Type B pancreatic cell (in vitro differentiated cells): ENCODE results near the gene CES4A. TPM values are rescaled to one million over a fixed set of nuclear protein-coding genes. Genes with fewer than 3 reads are reported as not detected.

Experiments
- DNase-seq: peaks from one replicate; pipeline ENCODE4 v3.0.0; 2021; ENCODE audit warnings: mixed read lengths; ENCODE audit not compliant: unreplicated experiment; ENCODE audit errors: extremely low spot score
- H3K27ac Mint-ChIP-seq: 2 replicates; pipeline ENCODE4 v1.8.0; 2021; ENCODE audit warnings: mild to moderate bottlenecking, mixed read lengths
- H3K27me3 Mint-ChIP-seq: 2 replicates; pipeline ENCODE4 v1.8.0; 2021; ENCODE audit warnings: mixed read lengths
- H3K36me3 Mint-ChIP-seq: 2 replicates; pipeline ENCODE4 v1.8.0; 2021; ENCODE audit warnings: mixed read lengths
- H3K4me1 Mint-ChIP-seq: one replicate; pipeline ENCODE4 v1.8.0; 2021; ENCODE audit warnings: mixed read lengths; ENCODE audit not compliant: unreplicated experiment
- H3K4me3 Mint-ChIP-seq: 2 replicates; pipeline ENCODE4 v1.8.0; 2021; ENCODE audit warnings: mild to moderate bottlenecking, mixed read lengths
- H3K9me3 Mint-ChIP-seq: 2 replicates; pipeline ENCODE4 v1.8.0; 2021; ENCODE audit warnings: mixed read lengths
- total RNA-seq: library from RNA; stranded (reverse); gene quantifications from 2 replicates; pipeline ENCODE4 v1.2.1, GENCODE V29; 2021; ENCODE audit warnings: low replicate concordance
- TF ChIP-seq, protein P1 (sequence below): fragments of 200-600 bp; sonication (generic); conservative IDR thresholded peaks from 2 replicates; pipeline ENCODE4 v1.5.0; 2021; ENCODE audit warnings: antibody characterized with exemption, mild to moderate bottlenecking

CES4A gene
- total RNA-seq, 1 donor from 2014 or later = 13.9 TPM

DNA sequence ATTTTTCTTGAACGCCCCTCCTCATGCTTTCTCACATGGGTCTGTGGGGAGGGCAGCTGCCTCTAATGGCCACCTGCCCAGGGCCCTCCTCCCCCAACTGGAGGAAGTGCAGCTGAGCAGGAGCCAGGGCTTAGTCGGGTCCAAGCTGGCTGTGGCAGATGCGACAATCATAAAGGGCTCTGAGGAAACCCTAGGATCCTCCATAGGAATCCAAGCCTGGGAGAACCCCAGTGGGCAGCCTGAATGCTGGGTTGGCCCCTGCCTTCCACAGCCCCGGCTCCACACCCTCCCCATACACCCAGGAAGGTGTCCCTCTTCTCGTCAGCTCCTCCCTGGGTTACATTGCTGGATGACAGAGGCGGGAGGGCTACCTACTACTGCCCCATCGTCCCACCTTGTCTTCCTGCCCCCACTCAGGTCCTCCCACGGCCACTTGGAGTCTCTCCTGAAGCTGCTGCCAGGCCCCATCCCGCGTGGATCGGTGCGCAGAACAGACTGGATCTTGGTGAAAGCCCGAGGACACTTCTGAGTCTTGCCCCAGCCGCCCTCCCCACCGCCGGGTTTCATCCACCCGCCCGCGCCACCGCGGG is 24.9 kb downstream of the CES4A start:
- peaks cover 22% of the 10 kb centered on the region for H3K4me1 Mint-ChIP-seq
- DNase-seq = no peak
- H3K4me3 Mint-ChIP-seq = no peak overlapping the region
- H3K9me3 Mint-ChIP-seq = no peaks in the 10 kb centered on the region
- no peak overlapping the region for H3K27ac Mint-ChIP-seq
- TF ChIP-seq, protein P1, sequence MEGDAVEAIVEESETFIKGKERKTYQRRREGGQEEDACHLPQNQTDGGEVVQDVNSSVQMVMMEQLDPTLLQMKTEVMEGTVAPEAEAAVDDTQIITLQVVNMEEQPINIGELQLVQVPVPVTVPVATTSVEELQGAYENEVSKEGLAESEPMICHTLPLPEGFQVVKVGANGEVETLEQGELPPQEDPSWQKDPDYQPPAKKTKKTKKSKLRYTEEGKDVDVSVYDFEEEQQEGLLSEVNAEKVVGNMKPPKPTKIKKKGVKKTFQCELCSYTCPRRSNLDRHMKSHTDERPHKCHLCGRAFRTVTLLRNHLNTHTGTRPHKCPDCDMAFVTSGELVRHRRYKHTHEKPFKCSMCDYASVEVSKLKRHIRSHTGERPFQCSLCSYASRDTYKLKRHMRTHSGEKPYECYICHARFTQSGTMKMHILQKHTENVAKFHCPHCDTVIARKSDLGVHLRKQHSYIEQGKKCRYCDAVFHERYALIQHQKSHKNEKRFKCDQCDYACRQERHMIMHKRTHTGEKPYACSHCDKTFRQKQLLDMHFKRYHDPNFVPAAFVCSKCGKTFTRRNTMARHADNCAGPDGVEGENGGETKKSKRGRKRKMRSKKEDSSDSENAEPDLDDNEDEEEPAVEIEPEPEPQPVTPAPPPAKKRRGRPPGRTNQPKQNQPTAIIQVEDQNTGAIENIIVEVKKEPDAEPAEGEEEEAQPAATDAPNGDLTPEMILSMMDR = no peak
- H3K36me3 Mint-ChIP-seq = no peaks in the 10 kb centered on the region
- H3K27me3 Mint-ChIP-seq = peaks cover 19% of the 10 kb centered on the region

DNA sequence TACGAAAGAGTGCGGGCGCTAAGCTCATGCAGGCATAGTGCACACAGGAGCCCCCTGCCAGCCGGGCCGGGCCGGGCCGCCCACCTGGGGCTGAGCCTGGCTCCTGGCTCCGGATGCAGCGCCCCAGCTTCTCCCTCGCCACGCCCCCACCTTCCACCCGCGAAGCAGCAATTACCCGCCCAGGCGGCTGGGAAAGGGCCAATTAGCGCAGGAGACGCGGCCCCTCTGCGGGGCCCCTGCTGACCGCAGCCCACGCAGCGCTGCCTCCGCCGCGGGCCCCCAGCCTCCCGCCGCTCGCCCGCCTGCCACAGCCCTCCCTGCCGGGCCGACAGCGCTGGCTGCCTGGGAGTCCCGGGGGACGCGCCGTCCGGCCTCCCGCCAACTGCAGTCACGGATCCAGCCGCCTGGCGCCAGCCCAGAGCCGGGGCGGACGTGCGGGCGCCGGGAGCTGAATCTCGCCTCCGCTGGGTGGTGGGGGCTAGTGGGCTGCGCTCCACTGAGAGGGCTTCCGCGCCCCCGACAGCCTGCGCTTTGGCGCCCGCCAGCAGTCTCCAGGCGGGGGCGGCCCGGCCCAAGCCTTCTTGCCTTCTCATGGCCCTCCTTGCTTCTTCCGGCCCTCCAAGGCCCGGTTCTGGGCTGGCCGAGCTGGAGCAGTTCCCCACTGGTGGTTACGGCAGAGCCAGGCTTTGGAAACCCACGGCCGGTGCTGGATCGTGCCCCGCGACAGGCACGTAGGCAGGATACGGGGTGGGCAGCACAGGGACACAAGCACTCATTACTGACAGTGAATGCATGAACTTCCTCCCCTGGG is 25.6 kb downstream of the CES4A start:
- Mint-ChIP-seq H3K4me3 (peak overlapping the region; percentile 78), H3K4me1 (peaks cover 22% of the 10 kb centered on the region), H3K27ac (peak overlapping the region; percentile 77), H3K27me3 (peaks cover 19% of the 10 kb centered on the region), H3K36me3 (no peaks in the 10 kb centered on the region), H3K9me3 (no peaks in the 10 kb centered on the region)
- TF ChIP-seq, protein P1 = peak; percentile 60
- peak; percentile 83 for DNase-seq

DNA sequence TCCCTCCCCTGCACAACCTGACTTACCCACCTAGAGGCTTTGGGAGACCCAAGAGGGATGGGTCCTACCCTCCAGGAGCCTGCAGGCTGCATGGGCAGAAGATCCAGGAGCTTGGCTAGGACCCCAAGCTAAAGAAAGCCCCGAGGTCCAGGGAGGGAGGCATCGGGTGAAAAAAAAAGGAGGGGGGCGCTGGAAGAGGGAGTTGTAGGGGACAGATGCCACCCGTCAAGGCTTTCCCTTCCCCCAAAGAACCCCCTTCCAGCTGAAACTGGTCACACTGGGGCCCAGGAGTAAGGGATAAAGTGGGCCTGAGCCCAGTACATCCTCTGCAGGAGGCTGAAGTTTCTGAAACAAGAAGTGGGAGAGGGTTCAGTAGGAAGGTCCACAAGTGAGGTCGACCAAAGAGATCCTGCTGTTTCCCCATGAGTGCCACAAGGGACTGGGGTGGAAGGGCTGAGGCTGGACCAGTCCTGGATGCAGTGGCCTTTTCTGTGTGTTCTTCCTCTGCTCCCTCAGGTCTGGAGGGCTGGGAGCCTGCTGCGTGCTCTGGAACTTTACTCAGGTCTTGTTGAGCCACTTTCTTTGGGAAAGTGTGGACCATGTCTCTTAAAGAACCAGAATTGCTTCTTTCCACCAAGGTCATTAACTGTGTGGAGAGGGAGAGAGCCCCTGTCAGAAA is 26.4 kb downstream of the CES4A start:
- TF ChIP-seq, protein P1 = no peak
- no peak for DNase-seq
- peak overlapping the region; percentile 77 for H3K27ac Mint-ChIP-seq
- peaks cover 22% of the 10 kb centered on the region for H3K4me1 Mint-ChIP-seq
- no peaks in the 10 kb centered on the region for H3K9me3 Mint-ChIP-seq
- peaks cover 19% of the 10 kb centered on the region for H3K27me3 Mint-ChIP-seq
- peak overlapping the region; percentile 78 for H3K4me3 Mint-ChIP-seq
- no peaks in the 10 kb centered on the region for H3K36me3 Mint-ChIP-seq

DNA sequence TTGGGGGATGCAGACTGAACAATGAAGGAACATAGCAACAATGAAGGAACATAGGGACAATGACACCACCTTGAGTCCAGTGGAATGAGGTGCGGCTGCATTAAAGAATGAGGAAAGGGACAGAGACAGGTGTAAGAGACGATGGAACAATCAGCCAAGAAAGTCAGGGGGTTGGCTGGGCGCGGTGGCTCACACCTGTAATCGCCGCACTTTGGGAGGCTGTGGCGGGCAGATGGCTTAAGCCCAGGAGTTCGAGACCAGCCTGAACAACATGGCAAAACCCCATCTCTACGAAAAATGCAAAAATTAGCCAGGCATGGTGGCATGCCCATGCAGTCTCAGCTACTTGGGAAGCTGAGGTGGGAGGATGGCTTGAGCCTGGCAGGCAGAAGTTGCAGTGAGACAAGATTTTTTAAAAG is 26.9 kb downstream of the CES4A start:
- no peaks in the 10 kb centered on the region for H3K9me3 Mint-ChIP-seq
- H3K36me3 Mint-ChIP-seq = no peaks in the 10 kb centered on the region
- TF ChIP-seq, protein P1 = no peak
- peaks cover 22% of the 10 kb centered on the region for H3K4me1 Mint-ChIP-seq
- H3K27me3 Mint-ChIP-seq = peaks cover 19% of the 10 kb centered on the region
- H3K4me3 Mint-ChIP-seq = peak overlapping the region; percentile 66
- peak overlapping the region; percentile 77 for H3K27ac Mint-ChIP-seq
- no peak for DNase-seq

- Mint-ChIP-seq H3K27me3 (peaks cover 19% of the 10 kb centered on the region), H3K4me3 (no peak overlapping the region), H3K4me1 (peaks cover 22% of the 10 kb centered on the region), H3K27ac (peak overlapping the region; percentile 53), H3K9me3 (no peaks in the 10 kb centered on the region), H3K36me3 (no peaks in the 10 kb centered on the region)
- TF ChIP-seq, protein P1 = no peak
- no peak for DNase-seq
Measured at GRCh38 chr16:67016143-67016542, 27.8 kb downstream of the CES4A start.
